Upper lobe of left lung (tissue), 6 donors: ENCODE measurements around the gene PHLDA3. TPM values are rescaled to one million over a fixed set of nuclear protein-coding genes. Genes with fewer than 3 reads are reported as not detected.
A peak's percentile ranks its signal among the peaks of the same experiment; 100 is the strongest.

Source experiments
- ATAC-seq, 2 donors: fragments of 200-7000 bp; cut with Tn5 transposase; one replicate each; pipeline ENCODE4 v1.9.1; 2022; ENCODE audit warnings: mild to moderate bottlenecking in 2 of 2, moderate library complexity in 2 of 2; ENCODE audit not compliant: low FRiP score in 2 of 2
- DNase-seq, 2 donors: peaks; one replicate each; pipeline ENCODE4 v3.0.0-alpha.2; 2019 to 2020
- H3K27ac ChIP-seq, 4 donors: fragments of 200-600 bp; sonication (generic); one replicate each; pipeline ENCODE4 v1.5.1; 2016 to 2019
- H3K27me3 ChIP-seq, 4 donors: fragments of 200-600 bp; sonication (generic); one replicate each; pipeline ENCODE4 v1.5.1; 2017 to 2019
- H3K36me3 ChIP-seq, 4 donors: fragments of 200-600 bp; sonication (generic); one replicate each; pipeline ENCODE4 v1.5.1; 2016 to 2019
- H3K4me1 ChIP-seq, 4 donors: fragments of 200-600 bp; sonication (generic); one replicate each; pipeline ENCODE4 v1.5.1; 2018 to 2019
- H3K4me3 ChIP-seq, 4 donors: fragments of 200-600 bp; sonication (generic); one replicate each; pipeline ENCODE4 v1.5.1; 2017 to 2019; ENCODE audit warnings: mild to moderate bottlenecking in 2 of 4, moderate library complexity in 1 of 4
- H3K9me3 ChIP-seq, 4 donors: fragments of 200-600 bp; sonication (generic); one replicate each; pipeline ENCODE4 v1.5.1; 2018 to 2019
- CTCF ChIP-seq, 6 experiments: fragments of 450-650 bp in 4 of 6; fragments of 200-600 bp in 2 of 6; sonication (generic) in 2 of 6; IDR thresholded peaks; one replicate each; pipeline ENCODE4 v1.5.1; 2016 to 2019; ENCODE audit warnings: antibody characterized with exemption in 6 of 6
- EP300 ChIP-seq, 4 donors: sonication (generic); formaldehyde crosslinking; IDR thresholded peaks; one replicate each; pipeline ENCODE4 v1.5.1; 2017; ENCODE audit warnings: antibody characterized with exemption in 4 of 4, control low read depth in 2 of 4
- POLR2A ChIP-seq, 4 donors: fragments of 450-650 bp; IDR thresholded peaks; one replicate each; pipeline ENCODE4 v1.5.1; 2016 to 2017; ENCODE audit warnings: antibody characterized with exemption in 4 of 4, mild to moderate bottlenecking in 2 of 4
- POLR2AphosphoS5 ChIP-seq, 2 donors: sonication (generic); formaldehyde crosslinking; IDR thresholded peaks; one replicate each; pipeline ENCODE4 v1.5.1; 2017; ENCODE audit warnings: antibody characterized with exemption in 2 of 2
- WGBS, 2 donors: methylation state at CpG; one replicate each; pipeline ENCODE4 v1.1.5; 2017 to 2018; 5-methylcytosine and 5-hydroxymethylcytosine counted together
- total RNA-seq, 6 donors: library from RNA; depleted of rRNA in 4 of 6; stranded (reverse); fragments of >200 nt in 4 of 6; gene quantifications; one replicate each; pipeline versions ENCODE4 v1.1.0 to v1.2.1, GENCODE V29; 2016 to 2021
- donor health status: DM: no; HTN: no; CAD: no; lungs with moderate emphysema.
- donor health status: DM: no; HTN: yes; CAD: no; lungs with severe emphysema.

Gene PHLDA3
- total RNA-seq, 6 donors from 2014 or later, result 45.1 to 211 (median 88.1) TPM

- TF ChIP-seq POLR2A (IDR thresholded peaks at IDR 0.05) (no peak), CTCF (IDR thresholded peaks at IDR 0.05) (peak; percentile 74 to 91 (median 82)), POLR2AphosphoS5 (IDR thresholded peaks at IDR 0.05) (peak in 1 of 2 donors; percentile 22), EP300 (IDR thresholded peaks at IDR 0.05) (no peak)
- peak overlapping the region; percentile 37 to 80 (median 53) for H3K27ac ChIP-seq
- no peaks in the 10 kb centered on the region for H3K9me3 ChIP-seq
- ATAC-seq (peak; percentile 89 to 90), DNase-seq (peak; percentile 84 to 90)
- H3K4me1 ChIP-seq, result peaks cover 19 to 46% (median 36%) of the 10 kb centered on the region in 4 donors
- H3K27me3 ChIP-seq, result no peaks in the 10 kb centered on the region
- H3K36me3 ChIP-seq, result no peaks in the 10 kb centered on the region
- 28 to 52% methylated on average over 18 to 20 of the region's 20 CpGs for WGBS, 2 donors
- no peak overlapping the region for H3K4me3 ChIP-seq
Measured at GRCh38 chr1:201447903-201448871, 20.8 kb downstream of the PHLDA3 start.

- WGBS, 2 donors, result 87 to 94% methylated on average over 6 of the region's 6 CpGs
- Histone ChIP-seq H3K4me3 (no peak overlapping the region), H3K4me1 (peaks cover 10 to 27% (median 25%) of the 10 kb centered on the region in 4 donors), H3K27me3 (no peaks in the 10 kb centered on the region), H3K9me3 (no peaks in the 10 kb centered on the region), H3K36me3 (no peaks in the 10 kb centered on the region), H3K27ac (no peak overlapping the region)
- ATAC-seq (no peak), DNase-seq (no peak)
- no peak for TF ChIP-seq CTCF (IDR thresholded peaks at IDR 0.05)
- no peak for TF ChIP-seq POLR2AphosphoS5 (IDR thresholded peaks at IDR 0.05)
- TF ChIP-seq POLR2A (IDR thresholded peaks at IDR 0.05), result no peak
- TF ChIP-seq EP300 (IDR thresholded peaks at IDR 0.05), result no peak
Measured at GRCh38 chr1:201445310-201445709, 23.7 kb downstream of the PHLDA3 start.

DNA sequence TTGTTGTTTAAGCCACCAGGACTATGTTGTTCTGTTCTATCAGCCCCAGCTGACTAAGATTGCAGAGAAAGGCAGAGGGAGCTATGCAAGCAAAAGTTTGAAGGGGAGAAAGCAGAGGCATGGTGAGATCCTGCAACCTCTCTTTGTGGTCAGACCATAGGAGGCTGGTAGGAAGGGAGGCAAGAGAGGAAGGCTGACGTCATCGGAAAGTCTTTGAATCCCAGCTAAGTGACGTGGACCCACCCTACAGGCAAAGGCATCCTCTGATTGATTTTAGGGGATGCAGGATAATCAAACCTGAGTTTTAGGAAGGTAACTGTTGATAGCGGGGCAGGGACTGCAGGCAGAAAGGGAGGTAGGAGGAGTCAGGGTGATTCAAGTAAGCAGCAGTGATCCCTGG, 24.2 kb downstream of the PHLDA3 start:
- peaks cover 10 to 22% (median 20%) of the 10 kb centered on the region in 4 donors for H3K4me1 ChIP-seq
- 76 to 78% methylated on average over 4 of the region's 4 CpGs for WGBS, 2 donors
- H3K36me3 ChIP-seq, result no peaks in the 10 kb centered on the region
- no peak for TF ChIP-seq POLR2AphosphoS5 (IDR thresholded peaks at IDR 0.05)
- TF ChIP-seq EP300 (IDR thresholded peaks at IDR 0.05), result no peak
- no peak for TF ChIP-seq POLR2A (IDR thresholded peaks at IDR 0.05)
- TF ChIP-seq CTCF (IDR thresholded peaks at IDR 0.05), result no peak
- H3K27me3 ChIP-seq, result no peaks in the 10 kb centered on the region
- no peaks in the 10 kb centered on the region for H3K9me3 ChIP-seq
- DNase-seq, result no peak
- no peak overlapping the region for H3K27ac ChIP-seq
- H3K4me3 ChIP-seq, result no peak overlapping the region
- no peak for ATAC-seq

DNA sequence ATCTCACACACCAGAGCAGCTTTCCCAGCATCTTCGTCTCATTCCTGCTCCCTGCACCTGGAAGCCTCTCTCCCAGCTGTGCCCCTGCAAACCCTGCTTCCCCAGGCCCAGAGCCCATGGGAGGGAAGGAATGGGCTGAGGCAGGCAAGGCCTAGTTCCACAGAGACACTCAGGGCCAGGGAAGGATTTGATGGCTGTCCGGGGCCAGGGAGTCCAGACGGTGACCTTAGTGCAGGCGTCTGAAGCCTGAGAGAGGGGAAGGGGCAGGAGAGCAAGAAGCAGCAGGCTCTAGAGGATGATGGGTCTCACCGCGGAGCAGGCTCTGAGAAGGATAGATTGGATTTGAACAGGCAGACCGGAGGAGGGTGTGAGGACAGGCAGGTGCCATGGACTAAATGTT, 25.2 kb downstream of the PHLDA3 start:
- TF ChIP-seq POLR2AphosphoS5 (IDR thresholded peaks at IDR 0.05) (no peak), POLR2A (IDR thresholded peaks at IDR 0.05) (no peak), CTCF (IDR thresholded peaks at IDR 0.05) (no peak), EP300 (IDR thresholded peaks at IDR 0.05) (no peak)
- peaks cover 10 to 11% (median 11%) of the 10 kb centered on the region in 4 donors for H3K4me1 ChIP-seq

More for the DNA sequence above, 25.2 kb downstream of the PHLDA3 start:
- no peak for ATAC-seq
- H3K36me3 ChIP-seq, result no peaks in the 10 kb centered on the region
- 93 to 95% methylated on average over 7 of the region's 7 CpGs for WGBS, 2 donors
- no peak overlapping the region for H3K4me3 ChIP-seq
- H3K27ac ChIP-seq, result no peak overlapping the region
- no peaks in the 10 kb centered on the region for H3K27me3 ChIP-seq
- no peak for DNase-seq
- H3K9me3 ChIP-seq, result no peaks in the 10 kb centered on the region
